Neural cell (in vitro differentiated cells): Measurements from ENCODE around the gene CFL1. TPM values are rescaled to one million over a fixed set of nuclear protein-coding genes. Genes with fewer than 3 reads are reported as not detected.

Experiments used
- H2AFZ ChIP-seq: fragments of 200-600, 300-800 bp; sonication (generic), shearing (Covaris generic); 2 replicates; pipeline ENCODE4 v1.6.0; 2014; ENCODE audit warnings: low read depth, mild to moderate bottlenecking, antibody characterized with exemption, low read length, moderate library complexity
- H3F3A ChIP-seq: fragments of 200-600 bp; shearing (Covaris generic); 2 replicates; pipeline ENCODE4 v1.6.1; 2016; ENCODE audit warnings: mild to moderate bottlenecking, moderate library complexity, mixed read lengths, antibody characterized with exemption, low read length; ENCODE audit not compliant: insufficient read depth, poor library complexity, severe bottlenecking
- H3K27ac ChIP-seq: fragments of 200-600, 300-800 bp; sonication (generic), shearing (Covaris generic); 2 replicates; pipeline ENCODE4 v1.5.1; 2014; ENCODE audit warnings: mild to moderate bottlenecking, low read length, moderate library complexity
- H3K27me3 ChIP-seq: fragments of 300-800, 200-600 bp; sonication (generic), shearing (Covaris generic); 2 replicates; pipeline ENCODE4 v1.6.0; 2014; ENCODE audit warnings: mild to moderate bottlenecking, low read depth, low read length, moderate library complexity; ENCODE audit not compliant: insufficient read depth
- H3K36me3 ChIP-seq: fragments of 300-800, 200-600 bp; sonication (generic), shearing (Covaris generic); 2 replicates; pipeline ENCODE4 v1.5.1; 2014; ENCODE audit warnings: mild to moderate bottlenecking, antibody characterized with exemption, low read length, moderate library complexity; ENCODE audit not compliant: insufficient read depth
- H3K4me2 ChIP-seq: fragments of 300-800, 200-600 bp; sonication (generic), shearing (Covaris generic); 2 replicates; pipeline ENCODE4 v1.6.0; 2014; ENCODE audit warnings: mild to moderate bottlenecking, low read length
- H3K4me3 ChIP-seq: fragments of 300-800, 200-600 bp; sonication (generic), shearing (Covaris generic); 2 replicates; pipeline ENCODE4 v1.5.1; 2014; ENCODE audit warnings: mild to moderate bottlenecking, low read length, moderate library complexity
- H3K79me2 ChIP-seq: fragments of 200-600 bp; shearing (Covaris generic); replicated peaks from 2 replicates; pipeline ENCODE4 v1.6.0; 2014; ENCODE audit warnings: mild to moderate bottlenecking, low read length, moderate library complexity; ENCODE audit not compliant: insufficient read depth
- H3K9ac ChIP-seq: fragments of 300-800, 200-600 bp; sonication (generic), shearing (Covaris generic); 2 replicates; pipeline ENCODE4 v1.6.1; 2016; ENCODE audit warnings: mild to moderate bottlenecking, low read length, mixed read lengths
- H3K9me2 ChIP-seq: fragments of 200-600 bp; shearing (Covaris generic); 2 replicates; pipeline ENCODE4 v1.6.1; 2016; ENCODE audit warnings: mild to moderate bottlenecking, low read length, mixed read lengths; ENCODE audit not compliant: insufficient read depth
- H3K9me3 ChIP-seq: fragments of 200-600, 300-800 bp; sonication (generic), shearing (Covaris generic); 2 replicates; pipeline ENCODE4 v1.6.1; 2016; ENCODE audit warnings: mild to moderate bottlenecking, mixed run types, low read length, moderate library complexity, mixed read lengths
- H4K20me1 ChIP-seq: fragments of 200-600 bp; shearing (Covaris generic); 2 replicates; pipeline ENCODE4 v1.6.1; 2016; ENCODE audit warnings: mild to moderate bottlenecking, mixed run types; ENCODE audit not compliant: insufficient read depth
- EP300 ChIP-seq: fragments of 450-650 bp; conservative IDR thresholded peaks from 2 replicates; pipeline ENCODE4 v1.6.1; 2014; ENCODE audit warnings: antibody characterized with exemption, mild to moderate bottlenecking, moderate library complexity; ENCODE audit not compliant: poor library complexity, severe bottlenecking
- EZH2 ChIP-seq: fragments of 200-600, 300-800 bp; shearing (Covaris generic), sonication (generic); IDR thresholded peaks from 2 replicates; pipeline ENCODE4 v1.6.1; 2014; ENCODE audit warnings: antibody characterized with exemption, low read length, borderline replicate concordance, mild to moderate bottlenecking; ENCODE audit not compliant: insufficient read depth, poor library complexity, severe bottlenecking
- MXI1 ChIP-seq: fragments of 450-650 bp; conservative IDR thresholded peaks from 2 replicates; pipeline ENCODE4 v1.6.1; 2014; ENCODE audit warnings: antibody characterized with exemption, mild to moderate bottlenecking; ENCODE audit not compliant: poor library complexity, severe bottlenecking
- POLR2AphosphoS5 ChIP-seq: IDR thresholded peaks from 2 replicates; pipeline ENCODE4 v1.6.1; 2012
- RAD21 ChIP-seq: fragments of 450-650 bp; conservative IDR thresholded peaks from 2 replicates; pipeline ENCODE4 v1.6.1; 2014; ENCODE audit warnings: antibody characterized with exemption, mild to moderate bottlenecking, moderate library complexity
- SMC3 ChIP-seq: fragments of 450-650 bp; conservative IDR thresholded peaks from 2 replicates; pipeline ENCODE4 v1.6.1; 2014; ENCODE audit warnings: antibody characterized with exemption, mild to moderate bottlenecking, moderate library complexity; ENCODE audit not compliant: poor library complexity
- TAF1 ChIP-seq: IDR thresholded peaks from 2 replicates; pipeline ENCODE4 v1.6.1; 2012; ENCODE audit warnings: low read depth
- polyA plus RNA-seq: library from polyadenylated mRNA; depleted of rRNA; stranded (reverse); fragments of >200 nt; gene quantifications from 2 replicates; pipeline ENCODE4 v1.2.3, GENCODE V29; 2014
- TF ChIP-seq, protein P1 (sequence below): IDR thresholded peaks from 2 replicates; pipeline ENCODE4 v1.6.1; 2012; ENCODE audit warnings: borderline replicate concordance
- TF ChIP-seq, protein P2 (sequence below): fragments of 450-650 bp; IDR thresholded peaks from 2 replicates; pipeline ENCODE4 v1.5.1; 2014; ENCODE audit warnings: antibody characterized with exemption, mild to moderate bottlenecking, moderate library complexity; ENCODE audit not compliant: poor library complexity, severe bottlenecking

The CFL1 gene
- polyA plus RNA-seq, 1 donor from 2014 or later, result 1,633 TPM

DNA sequence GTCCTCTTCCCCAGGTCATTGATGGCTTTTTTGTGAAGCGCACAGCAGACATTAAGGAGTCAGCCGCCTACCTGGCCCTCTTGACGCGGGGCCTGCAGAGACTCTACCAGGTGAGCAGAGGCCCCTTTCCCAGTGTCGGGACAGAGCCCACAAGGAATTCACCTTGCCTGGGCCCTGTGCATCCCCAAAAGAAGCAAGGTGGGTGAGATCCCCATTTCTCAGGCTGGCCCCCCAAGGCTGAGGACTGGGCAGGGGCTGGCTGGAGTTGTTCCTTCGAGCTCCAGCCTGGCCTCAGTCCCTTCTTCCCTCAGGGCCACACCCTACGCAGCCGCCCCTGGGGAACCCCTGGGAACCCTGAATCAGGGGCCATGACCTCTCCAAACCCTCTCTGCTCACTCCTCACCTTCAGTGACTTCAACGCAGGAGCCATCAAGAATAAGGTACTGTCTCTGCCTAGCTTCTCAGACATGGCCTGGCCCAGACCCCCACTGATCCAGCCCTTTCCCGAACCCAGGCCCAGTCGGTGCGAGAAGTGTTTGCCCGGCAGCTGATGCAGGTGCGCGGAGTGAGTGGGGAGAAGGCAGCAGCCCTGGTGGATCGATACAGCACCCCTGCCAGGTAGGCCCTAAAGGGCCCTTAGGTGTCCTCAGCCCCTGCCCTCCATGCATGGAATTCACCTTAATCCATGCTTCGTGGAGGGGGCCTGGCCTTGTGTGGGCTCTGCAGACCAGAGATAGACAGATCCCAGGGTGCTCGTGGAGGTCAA, 6.9 kb upstream of the CFL1 start:
- H3K27me3 ChIP-seq, result no peaks in the 10 kb centered on the region
- H4K20me1 ChIP-seq, result no peaks in the 10 kb centered on the region
- no peaks in the 10 kb centered on the region for H3K36me3 ChIP-seq
- TF ChIP-seq POLR2AphosphoS5 (no peak), EP300 (no peak), RAD21 (no peak), EZH2 (no peak), SMC3 (no peak), TAF1 (no peak)
- TF ChIP-seq, protein P1, sequence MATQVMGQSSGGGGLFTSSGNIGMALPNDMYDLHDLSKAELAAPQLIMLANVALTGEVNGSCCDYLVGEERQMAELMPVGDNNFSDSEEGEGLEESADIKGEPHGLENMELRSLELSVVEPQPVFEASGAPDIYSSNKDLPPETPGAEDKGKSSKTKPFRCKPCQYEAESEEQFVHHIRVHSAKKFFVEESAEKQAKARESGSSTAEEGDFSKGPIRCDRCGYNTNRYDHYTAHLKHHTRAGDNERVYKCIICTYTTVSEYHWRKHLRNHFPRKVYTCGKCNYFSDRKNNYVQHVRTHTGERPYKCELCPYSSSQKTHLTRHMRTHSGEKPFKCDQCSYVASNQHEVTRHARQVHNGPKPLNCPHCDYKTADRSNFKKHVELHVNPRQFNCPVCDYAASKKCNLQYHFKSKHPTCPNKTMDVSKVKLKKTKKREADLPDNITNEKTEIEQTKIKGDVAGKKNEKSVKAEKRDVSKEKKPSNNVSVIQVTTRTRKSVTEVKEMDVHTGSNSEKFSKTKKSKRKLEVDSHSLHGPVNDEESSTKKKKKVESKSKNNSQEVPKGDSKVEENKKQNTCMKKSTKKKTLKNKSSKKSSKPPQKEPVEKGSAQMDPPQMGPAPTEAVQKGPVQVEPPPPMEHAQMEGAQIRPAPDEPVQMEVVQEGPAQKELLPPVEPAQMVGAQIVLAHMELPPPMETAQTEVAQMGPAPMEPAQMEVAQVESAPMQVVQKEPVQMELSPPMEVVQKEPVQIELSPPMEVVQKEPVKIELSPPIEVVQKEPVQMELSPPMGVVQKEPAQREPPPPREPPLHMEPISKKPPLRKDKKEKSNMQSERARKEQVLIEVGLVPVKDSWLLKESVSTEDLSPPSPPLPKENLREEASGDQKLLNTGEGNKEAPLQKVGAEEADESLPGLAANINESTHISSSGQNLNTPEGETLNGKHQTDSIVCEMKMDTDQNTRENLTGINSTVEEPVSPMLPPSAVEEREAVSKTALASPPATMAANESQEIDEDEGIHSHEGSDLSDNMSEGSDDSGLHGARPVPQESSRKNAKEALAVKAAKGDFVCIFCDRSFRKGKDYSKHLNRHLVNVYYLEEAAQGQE, result no peak
- H3K79me2 ChIP-seq, result peaks cover 15% of the 10 kb centered on the region
- no peak overlapping the region for H3K4me2 ChIP-seq
- H3K9ac ChIP-seq, result no peak overlapping the region
- no peak overlapping the region for H3K4me3 ChIP-seq
- H3K9me2 ChIP-seq, result no peaks in the 10 kb centered on the region
- no peaks in the 10 kb centered on the region for H3K9me3 ChIP-seq
- no peaks in the 10 kb centered on the region for H3F3A ChIP-seq
- H3K27ac ChIP-seq, result no peak overlapping the region
- H2AFZ ChIP-seq, result no peak overlapping the region

DNA sequence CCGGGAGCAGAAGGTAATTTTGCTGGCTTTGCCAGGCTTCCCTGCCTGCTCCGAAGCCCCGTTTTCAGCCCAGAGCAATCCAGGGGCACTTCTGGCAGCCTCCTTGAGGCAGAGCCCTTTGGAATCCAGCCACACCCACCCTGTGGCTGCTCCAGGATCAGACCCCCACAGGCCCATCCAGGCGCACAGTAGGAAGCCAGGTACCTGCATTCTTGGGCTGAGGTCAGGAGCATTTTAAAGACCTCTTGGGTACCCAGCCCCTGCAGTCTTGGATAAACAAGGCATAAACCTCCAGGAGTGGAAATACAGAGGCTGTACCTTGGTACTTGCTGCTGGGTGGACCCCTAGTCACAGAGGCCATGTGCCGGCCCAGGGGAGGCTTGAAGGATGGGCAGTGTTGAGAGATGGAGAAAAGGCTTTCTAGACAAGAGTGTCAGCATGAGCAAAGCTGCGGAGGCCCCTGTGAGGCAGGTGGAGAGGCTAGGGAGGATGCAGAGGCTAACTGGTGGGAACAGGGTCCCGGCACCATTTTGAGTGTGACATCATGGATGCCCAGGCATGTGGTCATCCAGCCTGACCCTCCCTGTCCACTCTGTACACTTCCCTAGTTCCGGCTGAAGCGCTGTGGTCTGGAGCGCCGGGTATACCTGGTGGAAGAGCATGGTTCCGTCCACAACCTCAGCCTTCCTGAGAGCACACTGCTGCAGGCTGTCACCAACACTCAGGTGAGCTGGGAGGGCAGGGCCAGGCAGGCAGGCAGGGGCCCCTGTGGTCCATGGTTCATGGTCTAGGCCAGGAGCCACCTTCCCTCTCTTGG, 6.1 kb upstream of the CFL1 start:
- Histone ChIP-seq H2AFZ (no peak overlapping the region), H3K27ac (no peak overlapping the region), H3K4me3 (no peak overlapping the region), H3K9me3 (no peaks in the 10 kb centered on the region), H3K9me2 (no peaks in the 10 kb centered on the region), H3K36me3 (no peaks in the 10 kb centered on the region), H3K9ac (no peak overlapping the region), H3F3A (no peaks in the 10 kb centered on the region), H3K27me3 (no peaks in the 10 kb centered on the region), H3K4me2 (no peak overlapping the region), H4K20me1 (no peaks in the 10 kb centered on the region), H3K79me2 (peaks cover 15% of the 10 kb centered on the region)
- TF ChIP-seq RAD21 (no peak), MXI1 (no peak), EZH2 (no peak), EP300 (no peak), TAF1 (no peak), POLR2AphosphoS5 (no peak), SMC3 (no peak)
- TF ChIP-seq, protein P2, sequence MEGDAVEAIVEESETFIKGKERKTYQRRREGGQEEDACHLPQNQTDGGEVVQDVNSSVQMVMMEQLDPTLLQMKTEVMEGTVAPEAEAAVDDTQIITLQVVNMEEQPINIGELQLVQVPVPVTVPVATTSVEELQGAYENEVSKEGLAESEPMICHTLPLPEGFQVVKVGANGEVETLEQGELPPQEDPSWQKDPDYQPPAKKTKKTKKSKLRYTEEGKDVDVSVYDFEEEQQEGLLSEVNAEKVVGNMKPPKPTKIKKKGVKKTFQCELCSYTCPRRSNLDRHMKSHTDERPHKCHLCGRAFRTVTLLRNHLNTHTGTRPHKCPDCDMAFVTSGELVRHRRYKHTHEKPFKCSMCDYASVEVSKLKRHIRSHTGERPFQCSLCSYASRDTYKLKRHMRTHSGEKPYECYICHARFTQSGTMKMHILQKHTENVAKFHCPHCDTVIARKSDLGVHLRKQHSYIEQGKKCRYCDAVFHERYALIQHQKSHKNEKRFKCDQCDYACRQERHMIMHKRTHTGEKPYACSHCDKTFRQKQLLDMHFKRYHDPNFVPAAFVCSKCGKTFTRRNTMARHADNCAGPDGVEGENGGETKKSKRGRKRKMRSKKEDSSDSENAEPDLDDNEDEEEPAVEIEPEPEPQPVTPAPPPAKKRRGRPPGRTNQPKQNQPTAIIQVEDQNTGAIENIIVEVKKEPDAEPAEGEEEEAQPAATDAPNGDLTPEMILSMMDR, result no peak
- TF ChIP-seq, protein P1, result no peak
